Body of pancreas (tissue), 4 donors: Measurements from ENCODE around the gene FMO1.

ENCODE experiments used
- POLR2A ChIP-seq, 3 donors: fragments of 450-650 bp; IDR thresholded peaks; one replicate each; pipeline ENCODE4 v1.6.1; 2016; ENCODE audit warnings: antibody characterized with exemption in 3 of 3, mild to moderate bottlenecking in 2 of 3
- TF ChIP-seq, protein P1 (sequence below), 7 experiments: fragments of 450-650 bp in 4 of 7; fragments of 200-600 bp in 3 of 7; sonication (generic) in 3 of 7; IDR thresholded peaks; one replicate each; pipeline ENCODE4 v1.5.1; 2016 to 2019; ENCODE audit warnings: antibody characterized with exemption in 7 of 7

DNA sequence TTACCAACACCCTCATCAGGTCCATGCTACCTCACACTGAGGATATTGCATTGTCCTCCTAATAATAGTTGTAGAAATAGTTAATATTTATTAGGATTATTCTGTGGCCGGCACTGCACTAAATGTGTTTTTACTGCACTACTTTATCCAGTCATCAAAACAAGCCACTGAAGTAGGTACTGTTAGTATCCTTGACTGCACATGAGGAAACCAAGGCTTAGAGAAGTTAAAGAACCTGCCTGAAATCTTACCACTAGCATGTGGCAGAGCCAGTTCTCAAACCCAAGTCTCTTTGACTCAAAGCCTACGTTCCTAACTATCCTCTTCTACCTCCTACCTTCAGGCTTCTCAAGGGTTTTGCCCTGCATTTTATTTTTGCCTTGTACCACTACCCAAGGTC lies 30.9 kb downstream of the FMO1 start:
- TF ChIP-seq, protein P1, sequence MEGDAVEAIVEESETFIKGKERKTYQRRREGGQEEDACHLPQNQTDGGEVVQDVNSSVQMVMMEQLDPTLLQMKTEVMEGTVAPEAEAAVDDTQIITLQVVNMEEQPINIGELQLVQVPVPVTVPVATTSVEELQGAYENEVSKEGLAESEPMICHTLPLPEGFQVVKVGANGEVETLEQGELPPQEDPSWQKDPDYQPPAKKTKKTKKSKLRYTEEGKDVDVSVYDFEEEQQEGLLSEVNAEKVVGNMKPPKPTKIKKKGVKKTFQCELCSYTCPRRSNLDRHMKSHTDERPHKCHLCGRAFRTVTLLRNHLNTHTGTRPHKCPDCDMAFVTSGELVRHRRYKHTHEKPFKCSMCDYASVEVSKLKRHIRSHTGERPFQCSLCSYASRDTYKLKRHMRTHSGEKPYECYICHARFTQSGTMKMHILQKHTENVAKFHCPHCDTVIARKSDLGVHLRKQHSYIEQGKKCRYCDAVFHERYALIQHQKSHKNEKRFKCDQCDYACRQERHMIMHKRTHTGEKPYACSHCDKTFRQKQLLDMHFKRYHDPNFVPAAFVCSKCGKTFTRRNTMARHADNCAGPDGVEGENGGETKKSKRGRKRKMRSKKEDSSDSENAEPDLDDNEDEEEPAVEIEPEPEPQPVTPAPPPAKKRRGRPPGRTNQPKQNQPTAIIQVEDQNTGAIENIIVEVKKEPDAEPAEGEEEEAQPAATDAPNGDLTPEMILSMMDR (IDR thresholded peaks at IDR 0.05): no peak
- no peak for TF ChIP-seq POLR2A (IDR thresholded peaks at IDR 0.05)
